Epithelial cell of proximal tubule (primary cell): ENCODE results near the gene ANKS1A. TPM values are rescaled to one million over a fixed set of nuclear protein-coding genes. Genes with fewer than 3 reads are reported as not detected.

Experiments
- DNase-seq: peaks from one replicate; pipeline ENCODE4 v3.0.0-alpha.2; 2011; ENCODE audit warnings: low read depth
- H3K4me3 ChIP-seq: 2 replicates; pipeline ENCODE4 v1.5.1; 2011; ENCODE audit warnings: low read depth, mild to moderate bottlenecking, low read length
- total RNA-seq: library from RNA; depleted of rRNA; stranded (reverse); fragments of >200 nt; gene quantifications from 2 replicates; pipeline ENCODE4 v1.2.3, GENCODE V29; 2015
- TF ChIP-seq, protein P1 (sequence below): conservative IDR thresholded peaks from 2 replicates; pipeline ENCODE4 v1.5.1; 2012; ENCODE audit warnings: low read depth, mild to moderate bottlenecking, low read length

The ANKS1A gene
- total RNA-seq, 1 donor from 2014 or later: 17.4 TPM

DNA sequence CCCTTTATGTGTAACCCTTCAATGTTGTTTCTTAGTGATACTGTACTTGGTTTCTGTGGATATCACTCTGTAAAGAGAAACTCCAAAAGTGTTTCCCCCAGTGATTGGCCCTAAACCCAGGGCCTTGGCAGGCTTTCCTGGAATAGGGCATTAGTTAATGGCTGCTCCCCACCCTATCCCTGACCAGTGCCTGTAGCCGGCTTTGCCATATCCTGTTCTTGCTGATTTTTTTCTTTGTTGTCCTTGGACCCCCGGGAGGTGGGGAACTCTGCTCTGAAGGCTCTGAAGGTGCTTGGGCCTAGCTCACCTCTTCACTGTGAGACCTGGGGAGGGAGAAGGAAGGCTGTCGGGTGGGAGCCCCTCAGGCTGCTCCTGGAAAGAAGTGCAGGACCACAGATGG is 131.9 kb downstream of the ANKS1A start:
- no peak overlapping the region for H3K4me3 ChIP-seq
- TF ChIP-seq, protein P1, sequence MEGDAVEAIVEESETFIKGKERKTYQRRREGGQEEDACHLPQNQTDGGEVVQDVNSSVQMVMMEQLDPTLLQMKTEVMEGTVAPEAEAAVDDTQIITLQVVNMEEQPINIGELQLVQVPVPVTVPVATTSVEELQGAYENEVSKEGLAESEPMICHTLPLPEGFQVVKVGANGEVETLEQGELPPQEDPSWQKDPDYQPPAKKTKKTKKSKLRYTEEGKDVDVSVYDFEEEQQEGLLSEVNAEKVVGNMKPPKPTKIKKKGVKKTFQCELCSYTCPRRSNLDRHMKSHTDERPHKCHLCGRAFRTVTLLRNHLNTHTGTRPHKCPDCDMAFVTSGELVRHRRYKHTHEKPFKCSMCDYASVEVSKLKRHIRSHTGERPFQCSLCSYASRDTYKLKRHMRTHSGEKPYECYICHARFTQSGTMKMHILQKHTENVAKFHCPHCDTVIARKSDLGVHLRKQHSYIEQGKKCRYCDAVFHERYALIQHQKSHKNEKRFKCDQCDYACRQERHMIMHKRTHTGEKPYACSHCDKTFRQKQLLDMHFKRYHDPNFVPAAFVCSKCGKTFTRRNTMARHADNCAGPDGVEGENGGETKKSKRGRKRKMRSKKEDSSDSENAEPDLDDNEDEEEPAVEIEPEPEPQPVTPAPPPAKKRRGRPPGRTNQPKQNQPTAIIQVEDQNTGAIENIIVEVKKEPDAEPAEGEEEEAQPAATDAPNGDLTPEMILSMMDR: no peak
- DNase-seq: no peak

DNA sequence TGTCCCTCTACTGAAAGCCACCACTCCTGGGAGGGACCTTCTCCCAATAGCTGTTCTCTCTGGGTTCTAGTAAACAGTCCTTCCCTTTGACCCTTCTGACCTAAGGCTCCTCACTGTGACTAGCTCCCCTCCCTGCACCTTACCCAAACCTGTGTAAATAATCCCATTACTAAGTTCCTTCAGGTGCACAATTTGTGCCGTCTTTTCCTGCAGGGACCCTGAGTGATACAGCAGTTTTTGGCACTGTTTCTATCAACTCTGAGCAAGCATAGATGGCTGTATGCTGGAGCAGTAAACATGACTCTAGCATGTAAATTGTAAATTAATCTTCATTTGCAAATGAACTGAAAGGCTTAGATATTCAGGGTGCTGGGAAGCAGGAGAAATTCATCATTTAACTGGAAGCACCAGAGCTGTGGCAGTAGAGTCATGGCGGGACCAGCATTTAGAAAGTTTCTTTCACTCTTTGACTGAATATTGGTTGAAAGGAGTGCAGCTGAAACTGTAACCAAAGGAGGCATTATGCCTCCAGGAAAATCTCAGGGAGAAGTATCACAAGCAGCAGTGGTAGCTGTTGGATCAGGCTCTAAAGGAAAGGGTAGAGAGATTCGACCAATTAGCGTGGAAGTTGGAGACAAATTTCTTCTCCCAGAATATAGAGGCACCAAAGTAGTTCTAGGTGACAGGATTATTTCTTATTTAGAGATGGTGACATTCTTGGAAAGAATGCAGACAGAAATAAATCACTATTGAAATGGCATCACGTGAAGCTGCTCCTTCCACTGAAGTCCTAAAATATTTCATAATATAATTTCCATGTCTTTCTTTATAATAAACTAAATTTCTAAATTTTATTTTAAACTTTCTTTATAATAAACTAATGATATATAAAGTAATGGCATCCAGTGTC is 134.3 kb downstream of the ANKS1A start:
- DNase-seq: no peak
- TF ChIP-seq, protein P1: no peak
- no peak overlapping the region for H3K4me3 ChIP-seq

DNA sequence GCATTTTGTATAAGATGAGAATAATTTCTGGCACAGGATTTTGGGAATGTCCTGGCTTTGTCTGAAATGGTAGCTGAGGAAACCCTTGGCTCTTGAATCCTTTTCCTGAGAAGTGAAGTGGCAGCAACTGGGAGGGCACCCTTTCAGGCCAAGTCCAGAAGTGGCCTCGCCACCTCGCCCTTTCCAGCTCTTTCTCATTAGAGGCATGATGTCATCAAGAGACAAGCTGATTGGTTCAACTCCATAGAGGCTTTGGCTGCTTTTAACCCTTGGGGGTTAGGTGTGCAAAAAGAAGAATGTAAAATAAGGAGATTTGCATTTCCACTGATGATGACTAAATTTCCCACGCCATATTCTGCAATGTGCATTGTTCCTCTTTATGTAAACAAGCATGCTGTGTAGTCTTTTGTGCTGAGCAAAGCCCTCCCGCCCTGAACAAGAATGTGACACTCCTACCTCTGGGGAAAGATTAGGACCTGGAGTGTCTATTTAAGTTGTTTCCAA is 135.5 kb downstream of the ANKS1A start:
- DNase-seq: no peak
- H3K4me3 ChIP-seq: no peak overlapping the region
- TF ChIP-seq, protein P1: no peak

DNA sequence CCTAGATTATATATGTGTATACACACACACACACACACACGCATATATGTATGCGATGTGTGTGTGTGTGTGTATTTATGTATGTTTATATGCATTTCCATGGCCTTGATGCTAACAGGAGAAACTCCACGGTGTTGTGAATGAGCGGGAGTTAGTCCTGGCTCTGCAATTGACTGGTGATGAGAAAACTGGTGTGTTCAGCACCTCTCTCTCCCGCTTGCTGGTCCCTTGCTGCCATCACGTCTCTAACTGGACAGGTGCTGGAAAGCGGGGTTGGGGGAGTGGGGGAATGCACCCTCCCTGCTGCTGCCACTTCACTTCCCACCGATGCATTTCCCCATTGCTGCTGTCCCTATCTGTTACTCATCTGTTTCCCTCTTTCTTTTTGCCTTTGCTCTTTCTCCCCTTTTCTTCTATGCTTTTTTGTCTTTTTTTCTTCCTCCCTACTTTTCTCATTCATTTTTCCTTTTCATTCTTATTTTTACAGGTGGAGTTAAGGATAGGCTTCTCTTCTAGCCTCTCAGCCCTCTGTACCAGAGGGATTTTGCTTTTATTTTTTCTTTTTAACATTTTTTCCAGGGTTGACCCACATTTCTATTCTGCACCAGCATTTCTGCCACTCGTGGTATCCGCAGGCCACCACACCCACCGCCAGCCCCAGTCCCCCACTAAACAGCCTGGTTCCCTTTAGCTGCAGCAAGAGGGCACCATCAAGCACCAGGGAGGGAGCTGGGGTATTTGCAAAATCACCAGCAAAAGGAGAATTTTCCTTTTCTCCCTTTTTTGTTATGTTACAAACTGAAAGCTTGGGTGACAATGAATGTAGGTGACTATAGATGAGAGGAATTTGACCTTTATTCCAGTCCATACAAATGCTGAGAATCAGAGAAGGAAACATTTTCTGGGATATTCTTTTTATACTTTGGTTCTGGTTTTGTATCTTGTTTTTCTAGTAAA is 136.5 kb downstream of the ANKS1A start:
- no peak for DNase-seq
- TF ChIP-seq, protein P1: peak; percentile 32
- no peak overlapping the region for H3K4me3 ChIP-seq

DNA sequence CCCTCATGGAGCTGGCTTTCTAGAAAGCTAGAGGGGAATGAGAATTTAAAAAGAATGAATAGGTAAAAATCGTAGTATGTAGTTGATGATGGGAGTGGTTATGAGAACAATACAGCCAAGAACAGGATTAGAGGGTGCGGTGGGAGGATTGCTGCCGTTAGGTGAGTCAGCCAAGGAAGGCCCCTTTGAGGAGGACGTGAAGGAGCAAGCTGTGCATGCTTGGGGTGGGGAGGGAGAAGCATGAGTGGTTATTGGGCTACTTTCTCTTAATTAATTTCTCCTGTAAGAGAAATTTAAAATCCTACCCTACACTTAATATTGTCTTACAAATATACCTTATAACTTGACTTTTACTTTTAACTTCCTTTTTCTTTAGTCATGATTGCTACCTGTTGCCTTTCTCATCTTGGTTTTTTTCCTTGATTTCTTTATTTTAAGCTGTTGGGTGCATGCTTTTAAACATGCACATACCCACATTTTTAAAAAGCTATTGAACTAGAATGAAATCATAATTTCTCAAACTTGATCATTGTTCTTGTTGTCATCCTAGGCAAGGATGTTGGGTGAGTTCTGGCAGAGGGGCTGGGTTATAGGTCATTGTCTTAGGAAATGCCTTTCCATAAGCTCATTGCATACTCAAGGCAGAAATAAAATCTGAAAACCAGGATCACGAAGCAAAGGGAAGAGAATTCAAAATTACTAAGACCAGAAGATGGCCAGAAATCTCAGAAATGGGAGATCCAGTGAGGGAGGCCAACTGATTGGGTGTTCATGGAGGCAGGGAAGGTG is 137.6 kb downstream of the ANKS1A start:
- H3K4me3 ChIP-seq: no peak overlapping the region
- DNase-seq: no peak
- TF ChIP-seq, protein P1: no peak

DNA sequence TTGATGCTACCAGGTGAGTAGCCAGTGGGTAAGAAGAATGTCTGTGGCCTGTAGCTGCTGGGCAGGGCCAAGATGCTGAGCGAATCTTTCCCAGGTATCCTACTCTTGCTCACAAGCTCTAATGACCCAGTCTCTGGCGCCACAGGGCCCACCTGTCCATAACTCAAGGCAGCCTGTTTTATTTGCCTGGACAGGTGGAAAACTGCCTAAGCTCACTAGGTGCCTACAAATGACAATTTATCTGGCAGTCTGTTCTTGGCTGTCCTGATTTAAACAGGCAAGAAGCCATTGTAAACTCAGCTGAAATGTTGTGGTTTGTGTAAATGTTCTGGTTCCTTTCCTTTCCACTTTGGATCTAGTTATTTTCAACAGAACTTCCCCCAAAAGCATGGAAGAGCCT is 138.8 kb downstream of the ANKS1A start:
- TF ChIP-seq, protein P1: no peak
- H3K4me3 ChIP-seq: no peak overlapping the region
- no peak for DNase-seq
